GM18511 (cell line): ENCODE measurements around the gene EVI5.
A peak's percentile ranks its signal among the peaks of the same experiment; 100 is the strongest.
"Not testable (repeated sequence)": the region's sequence is repeated elsewhere in the genome, so short reads cannot be mapped to it uniquely, and the experiment has no call there.

Experiments
- ATAC-seq: cut with Tn5 transposase; IDR thresholded peaks from one replicate; pipeline ENCODE4 v1.9.1; 2021; ENCODE audit warnings: mild to moderate bottlenecking, moderate library complexity; ENCODE audit not compliant: unreplicated experiment

EVI5 gene

DNA sequence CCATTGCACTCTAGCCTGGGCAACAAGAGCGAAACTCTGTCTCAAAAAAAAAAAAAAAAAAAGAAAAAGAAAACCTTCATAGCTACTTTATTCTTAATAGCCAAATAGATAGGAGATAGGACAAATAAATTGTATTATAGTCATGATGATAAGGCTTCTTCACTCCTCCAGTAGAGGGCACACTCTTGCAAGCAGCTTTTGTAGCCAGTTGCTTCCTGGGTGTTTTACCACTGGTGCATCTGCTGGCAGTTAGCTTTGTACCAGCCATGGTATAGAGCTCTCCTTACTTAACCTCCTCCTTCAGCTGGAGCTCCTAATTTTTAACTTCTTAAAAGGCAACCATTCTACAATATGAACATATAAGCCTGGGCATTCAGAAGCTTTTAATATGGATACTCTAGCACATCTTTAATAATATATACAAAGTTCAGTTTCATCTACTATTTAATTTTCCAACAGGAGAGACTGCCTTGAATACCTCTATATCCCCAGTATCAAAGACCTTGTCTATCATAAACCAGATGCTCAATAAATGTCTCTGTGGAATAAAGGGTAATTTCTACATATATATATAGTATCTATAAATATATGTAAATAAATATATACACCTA, 35.8 kb downstream of the EVI5 start:
- peak; percentile 81 for ATAC-seq

DNA sequence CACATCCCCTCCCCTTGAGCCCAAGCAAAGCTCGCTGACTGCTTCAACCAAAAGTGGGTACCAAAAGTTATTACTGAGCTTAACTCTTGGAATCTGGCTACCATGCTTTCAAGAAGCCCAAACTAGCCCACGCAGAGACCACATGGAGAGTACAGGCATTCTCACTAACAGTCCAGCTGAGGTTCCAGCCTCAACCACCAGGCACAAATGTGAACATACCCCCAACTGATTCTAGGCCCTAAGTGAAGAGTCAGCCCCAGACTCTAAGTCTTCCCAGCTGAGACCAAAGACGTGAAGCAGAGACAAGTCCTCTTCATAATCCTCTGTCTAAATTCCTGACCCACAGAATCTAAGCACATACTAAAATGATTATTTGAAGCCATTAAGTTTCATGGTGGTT, 36.8 kb downstream of the EVI5 start:
- no peak for ATAC-seq

DNA sequence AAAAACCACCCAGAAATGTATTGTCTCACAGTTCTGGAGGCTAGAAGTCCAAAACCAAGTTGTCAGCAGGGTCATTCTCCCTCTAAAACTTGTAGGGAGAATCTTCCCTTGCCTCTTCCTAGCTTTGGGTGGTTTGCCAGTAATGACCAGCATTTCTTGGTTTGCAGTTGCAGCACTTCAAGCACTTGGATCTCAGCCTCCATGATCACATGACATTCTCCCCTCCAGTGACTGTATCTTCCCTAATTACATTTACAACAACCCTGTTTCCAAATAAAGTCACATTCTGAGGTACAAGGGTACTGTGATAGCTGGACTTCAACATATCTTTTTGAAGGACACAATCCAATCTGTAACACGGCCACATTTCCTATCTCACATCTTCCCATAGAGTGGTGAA, 37.2 kb downstream of the EVI5 start:
- ATAC-seq = no peak

GRCh38 chr1:92746255-92746654, 38.7 kb downstream of the EVI5 start:
- not testable (repeated sequence) for ATAC-seq

DNA sequence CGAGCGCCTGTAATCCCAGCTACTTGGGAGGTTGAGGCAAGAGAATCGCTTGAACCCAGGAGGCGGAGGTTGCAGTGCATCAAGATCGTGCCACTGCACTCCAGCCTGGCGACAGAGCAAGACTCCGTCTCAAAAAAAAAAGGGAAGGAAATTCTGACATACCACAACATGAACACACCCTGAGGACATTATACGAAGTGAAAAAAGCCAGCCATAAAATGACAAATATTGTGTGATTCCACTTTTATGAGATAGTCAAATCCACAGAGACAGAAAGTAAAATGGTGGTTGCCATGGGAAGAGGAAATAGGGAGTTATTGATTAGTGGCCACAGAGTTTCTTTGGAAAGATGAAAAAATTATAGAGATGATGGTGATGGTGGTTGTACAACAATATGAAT, 41.7 kb downstream of the EVI5 start:
- ATAC-seq = no peak

DNA sequence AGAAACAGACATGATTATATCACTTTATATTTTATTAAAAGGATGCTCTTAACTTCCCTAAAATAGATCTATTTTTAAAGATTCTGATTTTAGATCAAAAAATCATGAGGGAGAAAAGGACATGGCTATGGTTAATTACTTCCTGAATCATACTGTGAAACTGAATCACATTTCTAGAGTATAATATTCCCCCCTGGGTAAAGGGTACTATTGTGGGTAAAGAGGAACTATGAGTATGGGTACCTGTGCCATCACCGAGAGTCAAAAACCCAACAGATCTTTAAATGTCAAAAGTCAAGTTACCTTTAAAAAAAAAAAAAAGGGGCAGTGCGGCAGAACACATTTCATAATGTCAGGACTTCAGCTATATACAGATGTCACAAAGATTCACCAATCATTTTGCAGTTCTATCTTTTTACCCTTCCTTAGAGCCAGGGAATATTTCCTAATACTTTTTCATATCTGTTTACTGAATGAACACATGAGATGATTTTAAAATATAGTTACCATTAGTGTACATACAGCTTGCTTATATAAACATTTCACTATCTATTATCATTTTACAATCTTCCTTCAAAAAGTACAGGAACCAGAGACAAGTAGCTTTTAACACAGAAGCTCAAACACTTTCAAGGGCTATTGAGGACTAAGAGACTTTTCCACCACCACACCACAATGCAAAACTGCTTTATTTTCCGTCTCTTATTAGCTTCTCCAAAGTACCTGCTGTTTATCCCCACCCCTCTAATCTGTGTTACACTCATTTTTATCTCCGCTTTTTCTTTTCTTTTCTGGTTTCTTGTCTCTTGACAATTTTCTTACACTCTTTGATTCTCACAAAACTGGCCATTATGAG, 45.0 kb downstream of the EVI5 start:
- ATAC-seq = no peak

DNA sequence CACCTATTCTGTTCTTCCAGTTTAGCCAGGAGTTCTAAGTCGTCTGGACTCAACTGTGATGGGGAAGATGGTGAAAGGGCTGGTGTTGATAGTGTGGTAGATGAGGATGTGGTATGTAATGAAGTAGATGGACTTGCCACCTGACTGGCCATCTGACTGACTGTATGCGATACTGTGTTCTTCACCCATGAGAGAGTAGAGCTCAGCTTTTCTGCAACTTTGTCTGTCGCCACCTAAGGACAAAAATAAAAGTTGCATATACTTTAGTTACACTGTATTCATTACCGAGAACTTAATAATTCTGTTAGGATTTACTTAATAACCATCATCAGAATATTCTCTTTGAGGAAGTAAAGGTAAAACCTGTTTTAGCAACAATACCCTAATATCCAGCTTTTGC, 48.5 kb downstream of the EVI5 start:
- no peak for ATAC-seq

GRCh38 chr1:92730476-92730875, 54.4 kb downstream of the EVI5 start:
- ATAC-seq = no peak

- no peak for ATAC-seq
Observed at GRCh38 chr1:92728697-92729096, 56.2 kb downstream of the EVI5 start.

DNA sequence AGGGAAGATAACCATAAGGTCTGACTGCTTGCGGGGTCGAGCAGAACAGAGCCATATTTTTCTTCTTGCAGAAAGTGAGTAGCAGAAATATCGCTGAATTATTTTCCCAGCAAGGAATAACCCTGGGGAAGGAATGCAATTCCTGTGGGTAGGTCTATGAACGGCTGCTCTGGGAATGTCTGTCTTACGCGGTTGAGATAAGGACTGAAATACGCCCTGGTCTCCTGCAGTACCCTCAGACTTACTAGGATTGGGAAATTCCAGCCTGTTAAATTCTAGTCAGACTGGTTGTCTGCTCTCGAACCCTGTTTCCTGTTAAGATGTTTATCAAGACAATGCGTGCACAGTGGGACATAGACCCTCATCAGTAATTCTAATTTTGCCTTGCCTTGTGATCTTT, 61.2 kb downstream of the EVI5 start:
- ATAC-seq = not testable (repeated sequence)

DNA sequence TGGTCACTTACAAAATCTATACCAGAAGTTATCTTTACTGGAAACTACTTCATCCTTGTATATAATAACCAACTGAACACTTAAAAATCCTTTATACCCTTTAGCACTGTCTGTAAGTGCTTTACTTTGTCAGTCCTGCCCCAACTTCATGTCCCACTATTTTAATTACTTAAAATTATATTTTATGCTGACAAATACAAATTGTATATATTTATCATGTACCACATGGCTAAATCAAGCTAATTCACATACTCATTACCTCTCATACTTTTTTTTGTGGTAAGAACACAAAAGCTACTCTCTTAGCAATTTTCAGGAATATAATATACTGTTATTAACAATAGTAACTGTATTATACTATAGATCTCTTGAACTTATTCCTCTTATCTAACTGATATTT, 63.0 kb downstream of the EVI5 start:
- no peak for ATAC-seq

DNA sequence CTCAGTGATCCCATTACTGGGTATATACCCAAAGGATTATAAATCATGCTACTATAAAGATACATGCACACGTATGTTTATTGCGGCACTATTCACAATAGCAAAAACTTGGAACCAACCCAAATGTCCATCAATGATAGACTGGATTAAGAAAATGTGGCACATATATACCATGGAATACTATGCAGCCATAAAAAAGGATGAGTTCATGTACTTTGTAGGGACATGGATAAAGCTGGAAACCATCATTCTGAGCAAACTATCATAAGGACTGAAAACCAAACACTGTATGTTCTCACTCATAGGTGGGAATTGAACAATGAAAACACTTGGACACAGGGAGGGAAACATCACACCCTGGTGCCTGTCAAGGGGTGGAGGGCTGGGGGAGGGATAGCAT, 63.8 kb downstream of the EVI5 start:
- not testable (repeated sequence) for ATAC-seq

DNA sequence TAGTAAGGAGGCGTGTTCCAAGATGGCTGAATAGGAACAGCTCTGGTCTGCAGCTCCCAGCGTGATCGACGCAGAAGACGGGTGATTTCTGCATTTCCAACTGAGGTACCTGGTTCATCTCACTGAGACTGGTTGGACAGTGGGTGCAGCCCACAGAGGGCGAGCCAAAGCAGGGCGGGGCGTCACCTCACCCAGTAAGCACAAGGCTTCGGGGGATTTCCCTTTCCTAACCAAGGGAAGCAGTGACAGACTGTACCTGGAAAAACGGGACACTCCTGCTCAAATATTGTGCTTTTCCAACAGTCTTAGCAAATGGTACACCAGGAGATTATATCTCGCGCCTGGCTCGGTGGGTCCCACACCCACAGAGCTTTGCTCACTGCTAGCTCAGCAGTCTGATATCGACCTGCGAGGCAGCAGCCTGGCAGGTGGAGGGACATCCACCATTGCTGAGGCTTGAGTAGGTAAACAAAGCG, 69.4 kb downstream of the EVI5 start:
- ATAC-seq = not testable (repeated sequence)

DNA sequence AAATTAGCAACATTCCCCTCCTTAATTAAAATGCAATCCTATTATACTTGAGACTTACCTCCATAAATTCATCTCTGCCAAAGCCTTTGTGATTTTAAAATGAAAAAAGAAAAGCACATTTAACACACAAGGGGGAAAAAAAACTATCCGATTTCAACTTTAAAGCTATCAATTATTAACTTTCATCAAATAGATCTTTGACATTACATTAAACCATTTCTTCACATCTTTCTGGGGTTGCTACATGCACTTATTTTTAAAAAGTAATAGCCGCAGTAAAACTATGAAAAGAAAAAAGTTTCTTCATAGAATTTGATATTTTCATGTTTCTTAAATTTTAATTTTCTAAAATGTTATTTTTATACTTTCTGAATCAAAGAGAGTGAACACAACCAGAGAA, 71.0 kb downstream of the EVI5 start:
- ATAC-seq = no peak

DNA sequence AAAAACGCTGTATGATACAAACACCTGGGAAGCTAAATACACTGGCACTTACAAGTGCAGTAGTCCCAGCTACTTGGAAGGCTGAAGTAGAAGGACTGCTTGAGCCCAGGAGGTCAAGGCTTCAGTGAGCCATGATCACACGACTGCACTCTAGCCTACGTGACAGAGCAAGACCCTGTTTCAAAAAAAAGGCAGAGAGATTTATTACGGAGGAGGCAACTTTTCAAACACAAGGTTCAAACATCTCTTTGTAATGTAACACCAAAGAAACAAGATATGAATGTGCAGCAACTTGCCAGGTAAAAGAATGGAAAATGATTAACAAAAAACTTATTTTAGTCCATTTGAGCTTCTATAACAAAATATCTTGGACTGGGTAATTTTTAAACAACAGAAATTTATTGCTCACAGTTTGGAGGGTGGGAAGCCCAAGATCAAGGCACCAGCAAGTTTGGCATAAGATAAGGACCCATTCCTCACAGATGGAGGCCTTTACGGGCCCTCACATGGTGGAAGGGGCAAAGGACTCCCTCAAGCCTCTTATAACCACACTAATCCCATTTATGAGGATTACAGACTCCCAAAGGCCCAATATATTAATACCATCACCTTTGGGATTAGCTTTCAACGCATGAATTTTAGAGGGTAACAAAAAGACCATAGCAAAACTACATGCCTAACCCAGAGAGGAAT, 73.3 kb downstream of the EVI5 start:
- ATAC-seq = no peak

DNA sequence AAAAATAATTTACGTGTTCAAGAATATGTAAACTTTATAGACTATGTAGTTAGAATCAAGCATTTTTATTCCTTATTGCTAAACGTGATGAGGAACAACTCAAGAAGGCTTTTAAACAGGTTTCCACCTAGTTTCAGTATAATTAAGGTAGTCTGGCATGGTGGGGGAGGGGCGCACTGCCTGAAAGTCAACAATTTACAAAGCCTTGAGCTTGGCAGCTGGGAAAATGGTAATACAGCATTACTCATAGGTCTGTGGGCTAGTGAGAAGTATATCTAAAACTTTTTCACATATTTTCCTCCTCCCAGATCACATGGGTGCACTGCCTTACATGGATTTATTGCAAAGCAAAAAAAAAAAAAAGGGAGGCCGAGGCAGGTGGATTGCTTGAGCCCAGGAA, 75.2 kb downstream of the EVI5 start:
- ATAC-seq = no peak

GRCh38 chr1:92708368-92708950, 76.4 kb downstream of the EVI5 start:
- ATAC-seq = no peak

DNA sequence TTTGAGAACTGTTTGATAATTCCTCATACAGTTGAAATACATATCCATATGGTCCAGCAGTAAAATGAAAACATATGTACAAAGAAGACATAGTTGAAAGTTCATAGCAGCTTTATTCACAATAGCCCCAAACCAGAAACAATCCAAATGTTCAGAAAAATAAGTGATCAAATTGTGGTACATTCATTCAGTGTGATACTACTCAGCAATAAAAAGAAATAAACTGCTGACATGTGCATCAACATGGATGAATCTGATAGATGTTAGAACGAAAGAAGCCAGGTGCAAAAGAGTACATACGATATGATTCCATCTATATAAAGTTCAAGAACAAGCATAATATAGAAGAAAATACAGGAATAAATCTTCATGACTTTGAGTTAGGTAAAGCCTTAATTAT, 77.2 kb downstream of the EVI5 start:
- no peak for ATAC-seq

DNA sequence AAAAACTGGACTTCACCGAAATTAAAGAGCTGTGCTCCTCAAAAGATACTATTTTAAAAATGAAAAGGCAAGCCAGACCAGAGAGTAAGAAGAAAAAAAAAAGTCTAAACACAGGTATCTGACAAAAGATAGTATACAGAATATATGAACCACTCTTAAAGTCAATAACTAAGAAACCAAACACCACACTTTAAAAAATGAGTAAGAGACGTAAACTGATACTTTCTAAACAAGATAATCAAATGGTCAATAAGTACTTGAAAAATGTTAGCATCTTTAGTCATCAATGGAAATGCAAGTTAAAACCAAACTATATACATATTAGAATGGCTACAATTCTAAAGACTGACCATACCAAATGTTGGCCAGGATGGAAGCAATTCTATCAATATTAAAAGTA, 77.6 kb downstream of the EVI5 start:
- no peak for ATAC-seq

DNA sequence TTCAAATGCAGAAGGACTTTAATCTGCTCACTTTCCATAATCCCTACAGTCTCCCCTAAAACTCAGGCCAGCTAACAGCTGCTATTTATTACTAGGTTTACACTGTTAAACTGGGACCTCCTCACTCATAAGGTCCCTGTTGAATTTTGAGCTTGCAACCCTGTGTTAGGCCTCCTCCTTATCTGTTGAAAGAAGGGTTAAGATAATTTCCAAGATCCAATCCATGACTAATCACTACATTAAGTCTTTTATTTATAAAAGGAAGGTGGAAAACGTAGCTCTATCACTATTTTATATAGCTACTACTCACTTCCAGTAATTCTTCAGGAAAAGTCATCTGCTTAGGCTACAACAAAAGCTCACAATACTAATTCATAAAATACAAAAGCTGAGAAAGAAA, 79.5 kb downstream of the EVI5 start:
- no peak for ATAC-seq

GRCh38 chr1:92701147-92701546, 83.8 kb downstream of the EVI5 start:
- ATAC-seq = no peak

DNA sequence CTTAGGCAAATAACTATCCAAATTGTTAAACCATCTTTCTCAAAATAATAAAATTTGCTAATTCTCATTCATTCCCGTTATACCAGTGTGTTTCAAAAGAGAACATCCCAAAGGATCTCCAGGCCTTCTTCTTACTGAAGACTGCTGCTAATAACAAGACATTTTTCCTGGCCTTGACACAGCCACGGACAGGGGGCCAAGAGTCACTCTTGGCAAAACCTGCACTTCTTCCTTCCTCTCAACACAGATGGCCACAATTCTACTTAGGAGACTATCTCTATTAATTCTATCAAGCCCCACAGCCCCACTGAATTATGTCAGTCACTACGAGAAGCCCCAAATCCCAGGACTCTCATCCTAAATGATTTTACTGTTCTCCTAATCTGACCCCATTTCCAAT, 86.0 kb downstream of the EVI5 start:
- ATAC-seq = no peak
